Fibroblast of skin of abdomen (primary cell): ENCODE measurements around the gene SAV1. TPM values are rescaled to one million over a fixed set of nuclear protein-coding genes. Genes with fewer than 3 reads are reported as not detected.
"Not testable (repeated sequence)": the region's sequence is repeated elsewhere in the genome, so short reads cannot be mapped to it uniquely, and the experiment has no call there.

Experiments
- DNase-seq: peaks from one replicate; pipeline ENCODE4 v3.0.0-alpha.2; 2013
- polyA plus RNA-seq, 2 experiments: library from polyadenylated mRNA; unstranded; fragments of 120-200 nt; gene quantifications; one replicate each; pipeline ENCODE4 v1.2.1, GENCODE V29; 2013; ENCODE audit not compliant: insufficient read length in 2 of 2

Gene SAV1
- 26.1 TPM for polyA plus RNA-seq (2013, experiment 1 of 2; ENCODE audit: insufficient read length)
- polyA plus RNA-seq (2013, experiment 2 of 2; ENCODE audit: insufficient read length) = 24.9 TPM

DNA sequence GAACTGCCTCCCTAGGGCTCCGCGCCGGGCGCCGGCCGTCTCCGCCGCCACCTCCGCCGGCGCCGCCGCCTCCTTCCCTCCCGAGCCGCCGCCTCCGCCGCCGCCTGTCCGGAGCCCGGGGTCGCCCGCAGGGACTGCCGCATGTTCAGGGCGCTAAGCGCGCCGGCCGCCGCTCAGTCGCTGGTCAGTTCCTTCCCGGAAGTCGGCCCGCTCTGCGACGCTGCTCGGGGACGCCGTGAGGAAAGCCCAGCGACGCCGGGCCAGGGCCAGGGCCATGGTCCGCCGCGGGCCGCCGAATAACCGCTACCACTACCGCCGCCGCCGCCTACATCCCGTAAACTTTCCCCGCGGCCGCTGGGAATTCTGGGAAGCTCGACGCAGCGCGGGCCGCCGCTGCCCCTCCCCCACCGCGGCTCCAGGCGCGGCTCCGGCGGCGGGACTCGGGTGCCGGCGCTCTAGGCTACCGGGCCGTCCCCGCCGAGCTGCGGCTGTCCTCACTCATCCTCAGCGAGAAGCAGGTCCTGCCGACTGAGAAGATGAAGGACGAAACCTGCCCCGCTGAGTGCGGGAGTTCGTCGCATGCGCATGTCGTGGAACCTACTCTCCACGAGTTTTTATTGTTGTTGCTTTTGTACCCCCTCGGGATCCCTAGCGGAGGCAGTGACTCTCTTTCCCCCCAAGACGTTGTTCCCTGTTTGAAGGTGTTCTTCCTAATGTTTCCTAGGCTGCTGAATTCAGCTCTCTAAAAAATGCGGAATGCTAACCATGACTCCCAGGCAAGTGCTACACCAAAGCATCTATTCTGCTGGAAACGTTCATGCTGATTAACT is at the start of gene SAV1:
Gene SAV1, minus strand, starts transcription at position 311 of the 830 bp plus-strand sequence. CDS start 339 bp downstream, outside the sequence.
- DNase-seq = peak; percentile 94

DNA sequence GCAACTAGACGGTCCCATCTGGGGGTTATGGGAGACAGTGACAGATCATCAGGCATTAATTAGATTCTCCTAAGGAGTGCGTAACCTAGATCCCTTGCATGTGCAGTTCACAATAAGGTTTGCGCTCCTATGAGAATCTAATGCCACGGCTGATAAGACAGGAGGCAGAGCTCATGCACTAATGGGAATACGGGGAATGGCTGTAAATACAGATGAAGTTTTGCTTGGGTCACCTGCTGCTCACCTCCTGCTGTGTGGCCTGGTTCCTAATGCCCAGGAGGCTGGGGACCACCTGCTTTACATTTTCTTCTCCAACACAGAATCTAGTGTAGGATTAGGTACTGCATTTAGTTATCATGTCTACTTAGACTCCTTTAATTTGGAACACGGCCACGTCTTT is 49.7 kb upstream of the SAV1 start:
- no peak for DNase-seq

DNA sequence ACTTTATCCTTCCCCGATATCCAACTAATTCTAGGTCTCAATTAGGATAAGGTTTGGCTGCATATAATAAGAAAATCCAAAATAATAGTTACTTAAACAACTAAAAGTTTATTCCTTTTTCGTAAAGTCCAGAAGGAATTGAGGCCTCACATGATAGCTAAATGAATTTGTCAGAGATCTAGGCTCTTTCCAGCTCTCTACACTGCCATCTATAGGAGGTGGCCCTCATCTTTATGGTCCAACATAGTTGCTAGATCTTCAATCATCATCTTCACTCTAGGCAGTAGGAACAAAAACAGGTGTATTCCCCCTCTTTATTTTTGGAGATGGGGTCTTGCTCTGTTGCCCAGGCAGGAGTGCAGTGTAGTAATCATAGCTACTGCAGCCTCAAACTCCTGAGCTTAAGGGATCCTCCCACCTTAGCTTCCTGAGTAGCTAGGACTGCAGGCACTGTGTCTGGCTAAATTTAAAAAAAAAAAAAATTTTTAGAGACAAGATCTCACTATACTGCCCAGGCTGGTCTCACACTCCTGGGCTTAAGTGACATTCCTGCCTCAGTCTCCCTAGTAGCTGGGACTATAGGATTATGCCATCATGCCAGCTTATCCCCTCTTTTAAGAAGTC is 46.5 kb upstream of the SAV1 start:
- peak; percentile 39 for DNase-seq

DNA sequence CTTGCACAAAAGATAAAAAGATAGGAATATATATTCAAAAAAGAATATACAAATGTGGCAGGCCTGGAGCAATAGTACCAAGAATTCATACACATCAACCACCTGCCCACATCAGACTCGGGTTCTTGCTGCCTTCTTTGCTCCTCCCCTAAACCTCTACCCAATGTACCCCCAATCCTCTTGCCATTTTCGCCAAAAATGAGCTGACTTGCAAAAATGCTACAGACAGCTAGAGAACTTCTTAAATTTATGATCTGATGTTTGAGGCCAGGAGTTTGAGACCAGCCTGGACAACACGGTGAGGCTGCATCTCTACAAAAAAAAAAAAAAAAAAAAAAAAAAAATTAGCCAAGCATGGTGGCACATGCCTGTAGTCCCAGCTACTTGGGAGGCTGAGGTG is 42.9 kb upstream of the SAV1 start:
- DNase-seq = no peak

DNA sequence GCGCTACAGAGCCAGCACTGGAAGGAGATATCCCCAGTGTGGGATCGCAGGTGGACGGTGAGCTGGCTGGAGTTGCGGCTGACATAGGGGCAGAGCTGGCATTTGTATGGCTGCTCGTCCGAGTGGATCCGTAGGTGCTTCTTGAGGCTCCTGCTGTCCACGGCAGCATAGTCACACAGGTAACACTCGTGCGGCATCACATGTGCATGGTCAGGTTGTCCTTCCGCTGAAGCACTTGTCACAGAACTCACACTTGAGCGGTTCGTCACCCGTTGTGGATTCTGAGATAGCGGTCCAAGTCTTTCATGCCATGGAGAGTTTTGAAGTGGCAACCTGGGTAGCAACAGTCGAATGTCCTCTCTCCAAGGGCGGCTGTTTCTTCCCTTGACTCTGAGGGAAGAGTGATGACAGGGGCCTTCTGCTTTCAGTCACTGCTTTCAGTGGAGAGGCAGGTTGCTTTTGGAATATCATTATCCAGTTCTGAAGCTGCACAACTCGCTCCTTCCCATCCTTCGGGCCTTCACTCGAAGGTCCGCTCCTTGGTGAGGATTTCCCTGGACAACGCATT is 37.0 kb upstream of the SAV1 start:
- DNase-seq = no peak

DNA sequence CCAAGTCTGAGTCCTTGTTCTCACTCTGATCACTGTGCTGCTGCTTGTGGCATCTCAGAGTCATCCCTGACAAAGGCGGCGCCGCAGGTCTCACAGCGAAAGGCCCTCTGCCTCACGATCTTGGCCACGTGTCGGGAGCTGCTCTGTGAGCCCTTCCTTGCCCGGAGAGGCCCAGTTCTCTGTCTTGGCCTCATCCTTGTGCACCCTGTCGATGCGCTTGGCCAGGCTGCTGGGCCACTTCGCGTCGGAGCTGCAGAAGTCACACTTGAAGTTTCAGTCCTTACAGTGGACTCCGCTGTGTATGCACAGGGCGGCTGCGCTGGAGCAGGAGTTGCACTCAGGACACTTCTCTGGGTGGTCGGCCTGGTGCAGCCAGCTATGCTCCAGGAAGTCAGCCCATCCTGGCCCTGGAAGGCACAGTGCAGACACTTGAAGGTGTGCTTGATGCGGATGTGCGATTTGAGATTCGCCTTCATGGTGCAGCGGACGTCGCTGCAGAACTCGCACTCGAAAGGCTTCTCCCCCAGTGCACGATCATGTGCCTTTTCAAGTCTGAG is 36.4 kb upstream of the SAV1 start:
- no peak for DNase-seq

DNA sequence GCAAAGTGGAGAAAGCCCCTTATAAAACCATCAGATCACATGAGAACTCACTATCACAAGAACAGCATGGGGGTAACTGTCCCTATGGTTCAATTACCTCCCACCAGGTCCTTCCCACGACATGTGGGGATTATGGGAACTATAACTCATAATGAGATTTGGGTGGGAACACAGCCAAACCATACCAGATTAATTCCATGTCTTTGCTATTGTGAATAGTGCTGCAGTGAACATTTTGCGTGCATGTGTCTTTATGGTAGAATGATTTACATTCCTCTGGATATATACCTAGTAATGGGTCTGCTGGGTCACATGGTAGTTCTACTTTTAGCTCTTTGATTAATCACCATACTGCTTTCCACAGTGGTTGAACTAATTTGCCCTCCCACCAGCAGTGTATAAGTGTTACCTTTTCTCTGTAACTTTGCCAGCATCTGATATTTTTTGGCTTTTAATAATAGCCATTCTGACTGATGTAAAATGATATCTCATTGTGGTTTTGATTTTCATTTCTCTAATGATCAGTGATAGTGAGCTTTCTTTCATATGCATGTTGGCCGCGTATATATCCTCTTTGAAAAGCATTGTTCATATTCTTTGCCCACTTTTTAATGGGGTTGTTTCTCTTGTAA is 29.7 kb upstream of the SAV1 start:
- peak; percentile 86 for DNase-seq

DNA sequence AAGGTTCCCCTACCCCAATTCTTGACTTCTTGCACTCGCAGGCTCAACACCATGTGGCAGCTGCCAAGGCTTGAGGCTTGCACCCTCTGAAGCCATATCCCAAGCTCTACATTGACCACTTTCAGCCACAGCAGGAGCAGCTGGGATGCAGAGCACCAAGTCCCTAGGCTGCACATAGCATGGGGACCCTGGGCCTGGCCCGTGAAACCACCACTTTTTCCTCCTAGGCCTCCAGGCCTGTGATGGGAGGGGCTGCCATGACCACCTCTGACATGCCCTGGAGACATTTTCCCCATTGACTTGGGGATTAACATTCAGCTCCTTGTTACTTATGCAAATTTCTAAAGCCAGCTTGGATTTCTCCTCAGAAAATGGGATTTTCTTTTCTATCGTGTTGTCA is 26.2 kb upstream of the SAV1 start:
- DNase-seq = not testable (repeated sequence)

DNA sequence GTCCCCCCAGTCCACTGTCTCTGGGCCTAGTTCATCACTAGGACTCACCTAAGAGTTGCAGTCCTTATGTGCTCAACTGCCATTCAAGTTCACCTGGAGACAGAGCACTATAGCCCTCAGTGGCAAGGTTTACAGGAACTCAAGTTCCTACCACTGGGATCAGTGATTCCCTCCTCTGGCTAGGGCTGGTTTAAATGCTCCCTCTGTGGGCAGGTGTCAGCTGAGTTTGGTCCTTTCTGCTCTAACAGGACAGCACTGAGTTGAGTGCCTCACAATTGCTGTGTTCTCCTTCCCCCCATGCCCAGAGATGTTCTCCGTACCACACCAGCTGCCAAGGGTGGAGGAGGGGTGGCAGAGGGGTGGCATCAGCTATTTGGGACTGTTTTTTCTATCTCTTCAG is 20.8 kb upstream of the SAV1 start:
- no peak for DNase-seq

DNA sequence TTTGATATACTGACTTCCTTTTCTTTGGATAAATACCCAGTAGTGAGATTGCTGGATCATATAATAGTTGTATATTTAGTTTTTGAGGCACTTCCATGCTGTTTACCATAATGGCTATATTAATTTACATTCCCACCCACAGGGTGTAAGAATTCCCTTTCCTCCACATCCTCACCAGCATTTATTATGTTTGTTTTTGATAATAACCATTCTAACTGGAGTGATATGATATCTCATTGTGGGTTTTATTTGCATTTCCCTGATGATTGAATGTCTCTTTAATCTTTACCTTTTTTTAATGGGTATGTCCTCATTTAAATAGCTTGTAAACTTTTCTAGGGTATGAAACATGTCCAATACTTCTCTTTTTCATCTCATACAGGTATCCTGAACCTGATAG is 11.6 kb upstream of the SAV1 start:
- DNase-seq = no peak

DNA sequence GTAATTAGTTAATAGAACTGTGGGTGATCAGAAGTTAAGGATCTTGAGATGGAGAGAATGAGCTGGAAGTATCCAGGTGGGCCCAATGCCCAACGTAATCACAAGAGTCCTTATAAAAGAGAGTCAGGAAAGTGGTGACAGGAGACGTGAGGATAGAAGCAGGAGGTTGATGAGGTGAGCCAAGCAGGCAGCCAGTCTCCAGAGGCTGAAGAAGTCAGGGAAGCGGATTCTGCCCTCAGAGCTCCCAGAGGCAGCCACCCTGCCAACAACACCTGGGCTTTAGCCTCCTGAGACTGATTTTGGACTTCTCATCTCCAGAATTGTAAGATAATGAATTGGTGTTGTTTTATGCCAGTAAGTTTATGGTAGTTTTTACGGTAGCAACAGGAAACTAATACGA is 10.1 kb upstream of the SAV1 start:
- no peak for DNase-seq

DNA sequence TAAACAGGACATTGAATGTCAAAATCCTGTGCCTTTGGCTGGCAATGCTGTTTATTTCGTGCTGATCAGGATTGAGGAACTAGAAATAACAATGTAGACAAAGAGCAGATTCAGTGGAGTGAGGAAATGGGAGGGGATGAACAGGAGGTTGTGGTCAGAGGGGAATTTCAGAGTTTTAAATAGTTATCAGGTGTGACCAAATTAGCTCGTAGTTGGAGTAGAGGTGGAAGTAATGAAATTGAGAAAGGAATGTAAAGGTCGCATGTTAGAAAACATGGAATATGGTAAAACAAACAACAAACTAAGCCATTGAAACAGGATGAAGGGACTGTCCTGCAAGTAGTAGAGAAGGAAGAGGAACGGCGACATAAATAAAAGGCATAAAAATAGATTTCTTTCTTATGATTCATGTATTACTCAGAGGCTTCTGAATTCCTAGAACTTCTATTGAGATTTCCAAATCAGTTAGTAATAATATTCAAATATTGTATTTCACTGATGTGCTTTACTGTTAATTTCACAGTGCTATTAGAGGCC is 9.5 kb upstream of the SAV1 start:
- DNase-seq = peak; percentile 69

DNA sequence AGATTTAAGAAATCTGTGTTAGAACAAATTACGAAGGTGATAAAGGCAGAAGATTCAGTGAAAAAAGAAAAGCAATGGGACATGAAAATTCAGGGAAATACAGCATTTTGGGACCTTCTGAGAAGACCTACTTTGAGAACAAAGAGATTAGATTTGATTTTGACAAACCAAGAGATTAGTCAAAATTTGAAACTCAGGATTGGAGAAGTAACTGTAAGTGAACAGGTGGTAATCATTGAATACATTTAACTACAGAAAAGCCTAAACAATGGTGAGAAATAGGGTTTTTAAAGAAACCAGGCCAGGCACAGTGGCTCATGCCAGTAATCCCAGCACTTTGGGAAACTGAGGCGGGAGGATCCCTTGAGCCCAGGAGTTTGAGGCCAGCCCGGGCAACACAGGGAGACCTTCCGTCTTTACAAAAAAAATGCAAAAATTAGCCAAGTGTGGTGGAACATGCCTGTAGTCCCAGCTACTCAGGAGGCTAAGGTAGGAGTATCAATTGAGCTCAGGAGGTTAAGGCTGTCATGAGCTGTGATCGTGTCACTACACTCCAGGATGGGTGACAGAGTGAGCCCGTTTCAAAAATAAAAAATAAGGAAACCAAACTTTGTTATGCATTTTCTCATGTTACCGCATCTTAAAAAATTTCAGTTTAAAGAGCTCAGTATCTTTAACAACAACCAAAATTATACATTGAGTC is 8.9 kb upstream of the SAV1 start:
- no peak for DNase-seq

DNA sequence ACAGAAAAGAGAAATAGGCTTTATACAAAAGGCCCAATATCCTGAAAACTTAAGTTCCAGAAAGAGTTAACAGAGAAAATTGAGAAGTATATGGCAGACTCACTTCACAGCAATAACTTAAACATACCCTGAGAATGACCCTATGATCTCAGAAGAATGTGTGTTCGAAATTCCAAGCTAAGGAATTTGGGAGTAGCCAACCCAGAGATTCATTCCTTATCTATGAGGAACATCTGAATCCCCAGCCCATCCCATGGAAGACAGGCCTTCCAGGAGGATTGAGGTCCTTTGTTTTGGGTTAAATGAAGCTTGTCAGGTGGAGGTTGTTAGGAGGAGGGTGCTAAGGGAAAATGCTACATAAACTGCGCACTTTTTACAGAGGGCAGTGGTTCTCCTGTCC is 7.5 kb upstream of the SAV1 start:
- peak; percentile 77 for DNase-seq

DNA sequence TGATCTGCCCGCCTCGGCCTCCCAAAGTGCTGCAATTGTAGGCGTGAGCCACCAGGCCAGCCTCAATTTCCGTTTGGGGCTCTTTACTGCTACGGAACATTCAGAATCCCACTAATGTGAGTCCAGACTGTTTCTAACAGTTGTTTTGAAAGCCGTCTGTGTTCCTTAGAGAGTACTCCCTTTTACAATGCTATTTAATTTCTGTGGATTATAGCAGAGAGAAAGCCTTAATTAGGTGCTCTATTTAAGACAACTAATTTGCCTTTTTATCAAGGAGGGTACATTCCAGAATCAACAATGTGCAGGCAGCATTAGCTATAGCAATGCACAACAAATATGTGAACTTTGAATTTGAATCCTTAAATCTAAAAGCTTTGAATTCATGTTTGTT is 2.8 kb upstream of the SAV1 start:
- DNase-seq = no peak

DNA sequence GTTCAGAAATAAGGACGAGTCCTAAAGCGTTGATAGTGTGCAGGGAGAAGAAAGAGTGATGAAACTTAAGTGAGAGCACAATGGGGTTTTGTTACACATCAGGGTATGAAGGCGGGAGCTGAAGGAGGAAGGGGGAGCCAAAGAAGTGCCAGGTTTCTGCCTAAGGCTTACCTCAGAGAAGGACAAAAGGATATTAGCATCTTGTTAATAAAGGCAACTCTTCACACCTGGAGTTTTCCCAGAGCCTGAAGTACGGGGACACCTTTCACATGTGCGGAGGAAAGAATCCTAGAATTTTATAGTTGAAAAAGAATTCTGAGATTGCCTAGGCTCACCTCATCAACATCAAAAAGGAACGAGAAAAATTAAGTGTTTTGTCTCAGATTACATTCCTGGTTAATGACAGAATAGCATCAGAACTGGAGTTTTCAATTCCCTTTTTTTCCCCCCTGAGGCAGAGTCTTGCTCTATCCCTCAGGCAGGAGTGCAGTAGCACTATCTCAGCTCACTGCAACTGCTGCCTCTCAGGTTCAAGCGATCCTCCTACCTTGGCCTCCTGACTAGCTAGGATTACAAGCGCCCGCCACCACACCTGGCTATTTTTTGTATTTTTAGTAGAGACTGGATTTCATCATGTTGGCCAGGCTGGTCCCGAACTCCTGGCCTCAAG is 2.2 kb upstream of the SAV1 start:
- DNase-seq = peak; percentile 39

DNA sequence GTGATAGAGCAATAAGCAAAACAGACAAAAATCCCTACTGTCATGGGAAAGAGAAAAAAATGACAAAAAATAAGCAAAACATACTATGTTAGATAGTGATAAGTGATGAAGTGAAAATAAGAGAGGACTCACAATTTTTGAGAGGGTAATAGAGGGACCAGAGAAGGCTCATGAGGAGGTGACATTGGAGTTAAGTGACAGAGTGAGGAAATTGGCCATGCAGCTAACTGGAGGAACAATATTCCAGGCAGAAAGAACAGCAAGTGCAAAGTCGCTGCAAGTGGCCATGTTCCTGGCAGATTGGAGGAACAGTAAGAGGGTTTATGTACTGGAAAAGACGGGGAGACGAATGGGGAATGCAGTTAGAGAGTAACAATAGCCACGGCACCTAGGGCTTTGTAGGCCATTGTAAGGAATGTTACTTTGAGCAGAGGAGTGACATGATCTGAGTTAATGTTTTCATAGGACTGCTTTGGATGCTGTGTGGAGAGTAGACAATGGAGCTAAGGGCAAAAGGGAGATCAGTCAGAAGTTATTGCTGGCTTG is 1.4 kb upstream of the SAV1 start:
- DNase-seq = no peak

DNA sequence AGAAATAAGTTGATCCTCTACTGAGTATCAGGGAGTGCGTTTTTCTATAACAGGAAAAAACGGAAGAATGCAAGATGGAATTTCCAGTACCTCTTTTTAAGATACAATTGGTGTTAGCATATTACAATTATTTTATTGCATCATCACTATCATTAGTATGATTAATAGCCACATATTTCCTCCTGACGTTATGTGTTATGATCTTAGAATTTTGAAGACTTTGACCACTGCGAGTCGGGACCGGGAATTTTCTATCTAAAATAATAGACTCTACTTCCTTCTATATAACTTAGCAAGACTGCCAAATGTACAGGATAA is 679 bp upstream of the SAV1 start:
- DNase-seq = no peak

DNA sequence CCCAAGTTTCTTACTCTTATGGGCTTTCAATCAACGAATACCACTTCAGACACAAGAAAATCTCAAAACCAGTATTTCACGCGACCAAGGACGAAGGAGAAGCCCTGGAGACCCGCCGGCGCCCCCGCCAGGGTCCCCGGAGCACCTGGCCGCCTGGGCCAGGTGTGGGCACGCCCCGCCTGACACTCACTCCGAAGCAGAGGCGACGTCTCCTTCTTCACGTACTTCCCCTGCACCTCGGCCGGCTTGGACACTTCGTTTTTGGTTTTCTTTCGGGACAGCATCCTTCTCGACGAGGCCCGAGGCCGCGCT is 466 bp downstream of the SAV1 start:
- no peak for DNase-seq

DNA sequence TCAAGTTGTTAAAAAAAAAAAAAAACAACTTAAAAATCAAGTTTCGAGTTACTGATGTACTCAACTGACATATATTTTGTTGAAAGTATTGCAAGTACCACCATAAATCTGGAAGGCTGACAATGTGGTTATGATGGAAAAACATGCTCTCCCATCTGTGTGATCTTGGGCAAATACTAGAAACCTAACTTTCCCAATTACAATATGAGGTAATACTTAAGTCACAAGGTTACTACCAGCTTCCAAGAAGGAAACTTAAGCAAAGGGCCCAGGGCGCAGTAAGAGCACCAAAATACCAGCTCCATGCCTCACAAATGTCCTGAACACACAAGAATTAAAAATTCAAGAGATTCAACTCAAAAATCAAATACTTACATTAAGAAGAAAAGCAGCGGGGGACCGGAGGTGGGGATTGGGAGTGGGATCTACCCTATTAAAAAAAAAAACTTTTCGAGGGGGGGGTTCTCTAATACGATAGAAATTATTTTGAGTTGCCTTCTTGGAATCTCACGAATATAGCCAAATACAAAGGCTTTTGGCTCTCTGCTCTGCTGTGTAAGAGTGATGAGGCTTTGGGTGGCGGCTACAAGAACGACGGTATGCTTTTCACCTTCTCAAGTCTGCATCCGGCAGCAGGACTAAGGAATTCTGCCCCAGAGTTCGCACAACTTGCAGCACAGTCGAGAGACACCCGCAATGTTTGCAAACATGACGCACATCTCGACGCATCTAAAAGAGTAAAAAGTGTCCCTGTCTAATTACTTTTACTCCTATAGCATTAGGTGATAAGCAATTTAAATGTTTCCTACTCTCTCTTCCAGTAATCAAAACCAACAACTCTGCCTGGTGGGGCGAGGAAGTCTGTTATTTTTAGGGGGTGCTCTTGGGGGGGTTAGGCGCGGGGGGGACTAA is 1.1 kb downstream of the SAV1 start:
- DNase-seq = peak; percentile 78
